Stimulated activated CD4-positive, alpha-beta T cell treated with anti-CD3 and anti-CD28 coated beads, Interleukin-1b, Interleukin-23, amount 100 ng/mL, for 24 hours (primary cell): ENCODE results near the gene TXNRD3.

ENCODE experiments used
- DNase-seq, 4 experiments: peaks; one replicate each; pipeline ENCODE4 v3.0.0-alpha.2; 2020; ENCODE audit warnings: low read depth in 4 of 4, low spot score in 1 of 4

TXNRD3 gene

GRCh38 chr3:126654571-126655383 is at the start of gene TXNRD3:
Gene TXNRD3, minus strand, starts transcription at chr3:126655124.
- peak; percentile 57 to 79 (median 72) for DNase-seq

GRCh38 chr3:126703512-126704493 is 48.9 kb upstream of the TXNRD3 start, which contains the start of gene CHCHD6:
Gene CHCHD6, plus strand, starts transcription at chr3:126704240. Its CDS starts 73 bp downstream, at chr3:126704313.
- DNase-seq: peak; percentile 90 to 97 (median 96)

DNA sequence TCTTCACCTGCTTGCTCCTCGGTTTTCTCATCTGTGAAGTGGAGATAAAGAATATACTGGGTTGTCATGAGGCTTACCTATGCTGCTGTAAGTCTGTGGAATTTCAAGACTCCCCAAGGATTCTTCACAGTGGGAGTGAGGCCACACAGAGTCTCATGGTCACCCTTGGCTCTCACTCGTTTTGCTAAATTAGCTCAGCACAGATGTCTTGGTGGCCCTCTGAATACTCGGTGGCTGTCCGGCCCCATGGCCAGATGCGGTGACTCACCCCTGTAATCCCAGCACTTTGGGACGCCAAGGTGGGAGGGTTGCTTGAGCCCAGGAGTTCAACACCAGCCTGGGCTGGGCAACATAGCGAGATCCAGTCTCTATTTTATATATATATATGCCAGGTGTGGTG is 44.1 kb upstream of the TXNRD3 start:
- DNase-seq: no peak

GRCh38 chr3:126696701-126697267 is 41.9 kb upstream of the TXNRD3 start:
- DNase-seq: no peak

GRCh38 chr3:126693921-126694320 is 39.0 kb upstream of the TXNRD3 start:
- no peak for DNase-seq

DNA sequence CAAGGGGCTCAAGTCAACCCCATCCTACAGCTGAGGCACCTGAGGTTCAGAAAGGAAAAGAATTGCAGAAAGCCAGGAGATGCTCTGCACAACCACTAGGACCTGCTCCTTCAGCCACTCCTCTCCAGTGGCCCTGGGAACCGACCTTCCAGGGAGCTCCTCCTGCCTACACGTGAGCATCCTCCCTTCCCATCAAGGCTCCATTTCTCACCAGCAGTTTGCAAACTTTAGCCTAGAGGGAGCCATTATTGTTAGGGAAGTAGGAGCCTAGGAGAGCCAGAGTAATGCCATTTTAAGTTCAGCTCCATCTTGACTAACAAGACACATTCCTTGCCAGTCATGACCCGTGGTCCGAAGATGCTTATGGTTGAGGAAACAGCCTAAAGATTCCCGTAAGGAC is 37.9 kb upstream of the TXNRD3 start:
- no peak for DNase-seq

DNA sequence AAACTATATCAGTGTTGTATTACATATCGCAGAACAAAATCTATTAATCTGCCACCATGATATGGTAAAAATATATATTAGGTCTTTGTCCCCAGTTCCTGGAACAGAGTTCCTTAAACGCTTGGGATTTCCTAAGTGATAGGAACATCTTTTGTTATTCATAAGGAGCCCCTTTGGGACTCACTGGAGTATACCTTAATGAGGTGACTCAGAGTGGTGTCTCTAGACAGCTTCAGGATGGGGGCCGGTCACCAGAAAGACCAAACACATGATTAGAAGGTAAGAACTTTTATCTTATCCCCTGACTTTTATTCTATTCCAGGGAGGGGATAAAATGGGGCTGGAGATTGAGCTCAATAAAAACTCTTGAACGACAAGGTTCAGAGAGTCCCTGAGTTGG is 36.8 kb upstream of the TXNRD3 start:
- no peak for DNase-seq

GRCh38 chr3:126685493-126685892 is 30.6 kb upstream of the TXNRD3 start:
- no peak for DNase-seq

GRCh38 chr3:126685021-126685420 is 30.1 kb upstream of the TXNRD3 start:
- DNase-seq: no peak

DNA sequence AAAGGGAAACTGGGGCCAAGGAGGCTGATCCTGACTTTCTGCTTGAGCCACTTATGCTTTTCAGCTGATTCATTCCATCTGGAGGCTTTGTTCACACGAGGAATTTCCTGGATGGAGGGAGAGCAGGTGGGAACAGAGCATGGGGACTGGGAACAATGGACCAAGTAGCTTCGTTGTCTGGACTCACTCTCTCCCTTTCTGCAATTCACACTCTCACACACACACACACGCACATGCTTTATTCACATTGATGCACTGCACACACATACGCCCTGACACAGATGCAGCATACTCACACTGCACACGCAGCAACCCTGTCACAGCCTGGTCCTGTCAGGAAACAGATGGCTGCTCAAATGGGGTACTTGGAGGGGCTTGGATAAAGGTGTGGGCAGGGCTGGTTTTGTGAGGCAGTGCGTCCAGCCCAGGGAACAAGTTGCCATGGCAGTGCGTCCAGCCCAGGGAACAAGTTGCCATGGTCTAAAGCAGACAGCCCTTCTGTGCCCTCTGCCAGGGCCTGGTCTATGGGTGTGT is 29.4 kb upstream of the TXNRD3 start:
- no peak for DNase-seq

DNA sequence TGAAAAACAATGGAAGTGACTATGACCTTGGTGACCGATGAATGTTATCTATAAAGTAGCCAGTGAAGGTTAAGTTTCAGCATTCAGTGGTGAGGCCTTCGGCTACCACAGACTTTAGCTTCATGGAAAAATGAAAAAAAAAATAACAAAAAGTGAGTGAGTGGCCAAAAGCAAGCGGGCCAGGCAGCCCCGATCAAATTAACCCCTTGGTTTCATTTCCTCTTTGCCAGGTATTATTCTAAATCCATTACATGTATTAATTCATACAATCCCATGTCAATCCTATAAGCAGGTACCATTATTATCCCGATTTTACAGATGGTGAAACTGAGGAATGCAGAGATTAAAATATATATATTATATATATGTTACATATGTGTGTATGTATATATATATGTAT is 28.1 kb upstream of the TXNRD3 start:
- no peak for DNase-seq

DNA sequence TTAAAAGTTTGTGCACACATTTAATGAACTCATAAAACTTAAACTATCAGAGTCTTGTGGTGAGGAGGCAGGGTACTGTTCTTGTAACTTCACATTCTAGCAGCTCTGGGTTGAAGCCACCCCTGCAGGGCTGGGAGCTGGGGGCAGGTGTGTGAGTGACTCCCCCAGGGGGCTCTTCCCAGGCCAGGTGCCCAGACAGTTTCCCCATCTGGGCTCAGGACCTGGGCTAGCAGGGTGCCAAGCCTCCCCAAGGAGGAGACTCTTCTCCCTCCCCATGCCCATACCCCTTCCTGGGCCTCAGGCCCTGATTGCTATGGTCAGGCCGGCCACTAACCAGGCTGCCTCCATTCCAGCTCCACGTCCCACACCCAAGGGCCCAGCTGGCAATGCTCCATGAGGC is 27.1 kb upstream of the TXNRD3 start:
- DNase-seq: no peak

- no peak for DNase-seq
These were observed 25.7 kb upstream of the TXNRD3 start for GRCh38 chr3:126680667-126681055.

GRCh38 chr3:126679831-126680666 is 25.1 kb upstream of the TXNRD3 start:
- DNase-seq: no peak

DNA sequence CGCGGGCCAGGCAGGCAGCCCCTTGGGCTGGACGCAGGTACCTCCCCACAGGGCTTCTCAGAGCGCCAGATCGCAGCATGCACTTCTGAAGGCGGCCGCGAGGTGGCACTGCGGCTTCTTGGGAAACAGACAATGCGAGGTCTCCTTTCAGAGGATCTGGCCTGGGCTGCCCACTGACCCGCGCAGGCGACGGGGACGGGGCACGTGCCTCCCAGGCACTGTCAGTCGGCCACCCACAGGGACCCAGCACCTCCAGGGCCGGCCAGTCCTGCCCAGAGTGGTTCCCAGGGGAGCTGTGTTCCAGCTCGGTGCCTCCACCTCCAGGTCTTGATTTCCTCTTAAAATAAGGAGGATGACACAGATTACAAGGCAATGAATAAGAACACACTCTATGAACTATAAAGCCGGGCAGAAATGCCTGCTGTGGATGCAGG is 24.4 kb upstream of the TXNRD3 start:
- peak; percentile 65 to 76 (median 69) for DNase-seq

- DNase-seq: no peak
These were observed 23.9 kb upstream of the TXNRD3 start for GRCh38 chr3:126678693-126679317.

- no peak for DNase-seq
These were observed 23.1 kb upstream of the TXNRD3 start for GRCh38 chr3:126677862-126678503.

DNA sequence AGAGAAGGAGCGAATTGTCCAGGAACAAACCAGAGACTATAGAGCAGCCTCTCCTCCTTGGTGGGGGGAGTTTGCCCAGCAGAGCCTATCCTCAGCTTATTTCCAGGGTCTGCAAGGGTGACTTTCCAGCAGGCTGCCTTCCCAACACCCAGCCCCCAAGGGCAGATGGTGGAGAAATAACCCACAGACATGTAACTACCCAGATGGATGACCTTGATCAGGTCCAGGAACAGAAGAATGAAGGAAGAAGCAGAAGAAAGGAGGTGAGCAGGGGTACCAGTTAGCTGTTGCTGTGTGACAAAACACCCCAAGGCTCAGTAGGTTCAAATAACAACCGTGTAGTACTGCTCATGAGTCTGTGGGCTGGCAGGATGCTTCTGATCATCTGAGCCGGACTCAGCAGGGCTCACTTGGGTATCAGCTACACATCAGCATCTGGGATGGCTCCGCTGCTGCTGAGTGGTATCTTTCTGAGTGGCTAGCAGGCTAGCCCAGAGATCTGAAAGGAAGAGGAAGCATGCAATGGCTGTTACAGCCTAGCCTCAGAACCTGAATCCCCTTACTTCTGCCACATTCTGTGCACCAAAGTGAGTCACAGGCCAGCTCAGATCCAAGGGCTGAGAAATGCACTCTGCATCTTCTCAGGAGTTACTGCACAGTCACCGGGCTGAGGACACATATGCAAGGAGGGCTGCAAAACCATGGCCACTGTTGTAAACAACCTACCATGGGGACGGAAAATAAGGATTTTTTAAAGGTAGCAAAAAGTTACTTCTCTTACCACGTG is 22.2 kb upstream of the TXNRD3 start:
- DNase-seq: no peak

DNA sequence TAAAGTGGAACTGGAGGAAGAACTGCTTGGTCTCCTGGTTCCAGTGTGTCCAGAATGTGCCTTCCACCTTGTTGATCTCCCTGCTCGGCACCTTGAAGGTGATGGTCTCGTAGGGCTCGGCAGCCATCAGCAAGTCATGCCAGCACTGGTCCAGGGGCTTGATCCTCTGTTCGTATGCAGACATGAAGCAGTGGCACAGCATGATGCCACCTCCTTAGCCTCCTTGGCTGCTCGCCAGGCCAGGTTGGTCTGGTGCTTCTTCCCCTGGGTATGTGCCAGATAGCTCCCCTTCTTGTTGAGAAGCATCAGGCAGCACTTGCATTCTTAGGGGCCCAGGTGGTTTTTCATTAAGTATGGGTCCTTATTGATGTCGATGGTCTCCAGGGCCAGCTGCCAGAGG is 17.8 kb upstream of the TXNRD3 start:
- no peak for DNase-seq
